Smooth muscle cell (in vitro differentiated cells): ENCODE data around the gene CARD14. TPM values are rescaled to one million over a fixed set of nuclear protein-coding genes. Genes with fewer than 3 reads are reported as not detected.

ENCODE experiments used
- DNase-seq: peaks from one replicate; lab custom pipeline; 2025; ENCODE audit not compliant: unreplicated experiment; lab: John Stamatoyannopoulos, UW
- H2AFZ ChIP-seq: fragments of 200-600 bp; sonication (generic); 2 replicates; pipeline ENCODE4 v1.6.0; 2016; ENCODE audit warnings: antibody characterized with exemption, low read depth, mild to moderate bottlenecking
- H3F3A ChIP-seq: fragments of 200-600 bp; sonication (generic); 2 replicates; pipeline ENCODE4 v1.6.0; 2017; ENCODE audit warnings: antibody characterized with exemption, low read depth
- H3K27ac ChIP-seq: fragments of 200-600 bp; sonication (generic); 2 replicates; pipeline ENCODE4 v1.5.1; 2016; ENCODE audit warnings: low read depth, mild to moderate bottlenecking
- H3K27me3 ChIP-seq: fragments of 200-600 bp; sonication (generic); 2 replicates; pipeline ENCODE4 v1.6.1; 2016; ENCODE audit warnings: low read depth, mild to moderate bottlenecking
- H3K36me3 ChIP-seq: fragments of 200-600 bp; sonication (generic); 2 replicates; pipeline ENCODE4 v1.5.1; 2016; ENCODE audit warnings: low read depth
- H3K4me1 ChIP-seq: fragments of 200-600 bp; sonication (generic); 2 replicates; pipeline ENCODE4 v1.5.1; 2016; ENCODE audit warnings: low read depth
- H3K4me2 ChIP-seq: fragments of 200-600 bp; sonication (generic); 2 replicates; pipeline ENCODE4 v1.6.0; 2016; ENCODE audit warnings: mild to moderate bottlenecking
- H3K4me3 ChIP-seq: fragments of 200-600 bp; sonication (generic); 2 replicates; pipeline ENCODE4 v1.5.1; 2016; ENCODE audit warnings: mild to moderate bottlenecking
- H3K79me2 ChIP-seq: fragments of 200-600 bp; sonication (generic); 2 replicates; pipeline ENCODE4 v1.6.0; 2016; ENCODE audit warnings: low read depth, mild to moderate bottlenecking
- H3K9ac ChIP-seq: fragments of 200-600 bp; sonication (generic); 2 replicates; pipeline ENCODE4 v1.6.0; 2016; ENCODE audit warnings: low read depth
- H3K9me3 ChIP-seq: fragments of 200-600 bp; sonication (generic); replicated peaks from 2 replicates; pipeline ENCODE4 v1.5.1; 2016; ENCODE audit warnings: low read depth
- H4K20me1 ChIP-seq: fragments of 200-600 bp; sonication (generic); 2 replicates; pipeline ENCODE4 v1.6.0; 2016; ENCODE audit warnings: low read depth
- CTCF ChIP-seq: fragments of 200-600 bp; sonication (generic); IDR thresholded peaks from 2 replicates; pipeline ENCODE4 v1.5.1; 2017; ENCODE audit warnings: borderline replicate concordance, mild to moderate bottlenecking, antibody characterized with exemption; ENCODE audit not compliant: insufficient read depth, poor library complexity, severe bottlenecking
- WGBS: methylation state at CpG from one replicate; pipeline ENCODE4 v1.1.7; 2016; ENCODE audit warnings: low lambda C conversion rate; 5-methylcytosine and 5-hydroxymethylcytosine counted together
- polyA plus RNA-seq: library from polyadenylated mRNA; unstranded; fragments of >200 nt; fragmentation: Nextera tagmentation; extraction: Ambion mirVana; gene quantifications from 2 replicates; pipeline ENCODE4 v1.2.1, GENCODE V29; 2016
- total RNA-seq: library from RNA; depleted of rRNA; stranded (reverse); fragments of >200 nt; gene quantifications from 2 replicates; pipeline ENCODE4 v1.2.3, GENCODE V29; 2014

CARD14 gene
- total and polyA plus RNA-seq, 2 experiments from 2014 or later, result 1.0 to 1.8 TPM

GRCh38 chr17:80214012-80214877, 44.4 kb downstream of the CARD14 start:
- H3K79me2 ChIP-seq, result peaks cover 4% of the 10 kb centered on the region
- H3K36me3 ChIP-seq, result no peaks in the 10 kb centered on the region
- H3K4me2 ChIP-seq, result no peak overlapping the region
- no peak overlapping the region for H3K9ac ChIP-seq
- no peaks in the 10 kb centered on the region for H3K9me3 ChIP-seq
- no peak overlapping the region for H3K27ac ChIP-seq
- peaks cover 2% of the 10 kb centered on the region for H3K4me1 ChIP-seq
- TF ChIP-seq CTCF, result no peak
- no peaks in the 10 kb centered on the region for H3K27me3 ChIP-seq
- H3F3A ChIP-seq, result no peaks in the 10 kb centered on the region
- H4K20me1 ChIP-seq, result peaks cover 15% of the 10 kb centered on the region
- no peak for DNase-seq
- H2AFZ ChIP-seq, result no peak overlapping the region
- H3K4me3 ChIP-seq, result no peak overlapping the region
- whole genome bisulfite sequencing, result 96% methylated on average over 48 of the region's 48 CpGs

GRCh38 chr17:80214878-80215210, 45.0 kb downstream of the CARD14 start:
- Histone ChIP-seq H3K27me3 (no peaks in the 10 kb centered on the region), H3K27ac (no peak overlapping the region), H3K9ac (no peak overlapping the region), H3K4me1 (peaks cover 7% of the 10 kb centered on the region), H3F3A (no peaks in the 10 kb centered on the region), H3K4me2 (no peak overlapping the region), H3K79me2 (peaks cover 4% of the 10 kb centered on the region), H3K4me3 (no peak overlapping the region), H3K36me3 (no peaks in the 10 kb centered on the region), H3K9me3 (no peaks in the 10 kb centered on the region), H4K20me1 (peaks cover 15% of the 10 kb centered on the region), H2AFZ (no peak overlapping the region)
- DNase-seq, result no peak
- 91% methylated on average over 17 of the region's 17 CpGs for WGBS
- no peak for TF ChIP-seq CTCF

- Histone ChIP-seq H3K27ac (no peak overlapping the region), H3K4me1 (peaks cover 7% of the 10 kb centered on the region), H3F3A (no peaks in the 10 kb centered on the region), H3K36me3 (no peaks in the 10 kb centered on the region), H3K79me2 (peaks cover 8% of the 10 kb centered on the region), H3K4me3 (no peak overlapping the region), H3K27me3 (no peaks in the 10 kb centered on the region), H3K9me3 (no peaks in the 10 kb centered on the region), H3K4me2 (no peak overlapping the region), H3K9ac (no peak overlapping the region), H2AFZ (no peak overlapping the region), H4K20me1 (peaks cover 15% of the 10 kb centered on the region)
- WGBS, result 95% methylated on average over 37 of the region's 40 CpGs
- DNase-seq, result no peak
- no peak for TF ChIP-seq CTCF
Measured at GRCh38 chr17:80216473-80217456, 46.9 kb downstream of the CARD14 start.
